Glutamatergic neuron (in vitro differentiated cells): ENCODE data around the gene WFIKKN1. TPM values are rescaled to one million over a fixed set of nuclear protein-coding genes. Genes with fewer than 3 reads are reported as not detected.
A peak's percentile ranks its signal among the peaks of the same experiment; 100 is the strongest.

Experiments
- DNase-seq: peaks from one replicate; pipeline ENCODE4 v3.0.0; 2022
- H3K27ac Mint-ChIP-seq: one replicate; pipeline ENCODE4 v1.8.0; 2020; ENCODE audit warnings: mild to moderate bottlenecking, mixed read lengths, inconsistent platforms; ENCODE audit not compliant: unreplicated experiment
- H3K27me3 Mint-ChIP-seq: one replicate; pipeline ENCODE4 v1.8.0; 2020; ENCODE audit warnings: mild to moderate bottlenecking, moderate library complexity, mixed read lengths, inconsistent platforms; ENCODE audit not compliant: unreplicated experiment
- H3K36me3 Mint-ChIP-seq: one replicate; pipeline ENCODE4 v1.8.0; 2020; ENCODE audit warnings: mild to moderate bottlenecking, mixed read lengths, inconsistent platforms; ENCODE audit not compliant: unreplicated experiment
- H3K4me1 Mint-ChIP-seq: one replicate; pipeline ENCODE4 v1.8.0; 2020; ENCODE audit warnings: mild to moderate bottlenecking, low read depth, mixed read lengths, inconsistent platforms; ENCODE audit not compliant: unreplicated experiment
- H3K4me3 Mint-ChIP-seq: one replicate; pipeline ENCODE4 v1.8.0; 2020; ENCODE audit warnings: mild to moderate bottlenecking, mixed read lengths, inconsistent platforms; ENCODE audit not compliant: unreplicated experiment
- H3K9me3 Mint-ChIP-seq: one replicate; pipeline ENCODE4 v1.8.0; 2020; ENCODE audit warnings: mild to moderate bottlenecking, moderate library complexity, mixed read lengths, inconsistent platforms; ENCODE audit not compliant: unreplicated experiment
- total RNA-seq: library from RNA; stranded (reverse); fragmentation: NEBNext Ultra II Directional; extraction: Animal tissue kit (Norgen Biotek cat#: 25700); gene quantifications from one replicate; pipeline ENCODE4 v1.2.1, GENCODE V29; 2021; ENCODE audit not compliant: unreplicated experiment
- TF ChIP-seq, protein P1 (sequence below): fragments of 200-600 bp; sonication (generic); IDR thresholded peaks from one replicate; pipeline ENCODE4 v1.5.0; 2021; ENCODE audit not compliant: partially characterized antibody, unreplicated experiment

Gene WFIKKN1
- total RNA-seq, 1 donor from 2014 or later = 61.9 TPM

DNA sequence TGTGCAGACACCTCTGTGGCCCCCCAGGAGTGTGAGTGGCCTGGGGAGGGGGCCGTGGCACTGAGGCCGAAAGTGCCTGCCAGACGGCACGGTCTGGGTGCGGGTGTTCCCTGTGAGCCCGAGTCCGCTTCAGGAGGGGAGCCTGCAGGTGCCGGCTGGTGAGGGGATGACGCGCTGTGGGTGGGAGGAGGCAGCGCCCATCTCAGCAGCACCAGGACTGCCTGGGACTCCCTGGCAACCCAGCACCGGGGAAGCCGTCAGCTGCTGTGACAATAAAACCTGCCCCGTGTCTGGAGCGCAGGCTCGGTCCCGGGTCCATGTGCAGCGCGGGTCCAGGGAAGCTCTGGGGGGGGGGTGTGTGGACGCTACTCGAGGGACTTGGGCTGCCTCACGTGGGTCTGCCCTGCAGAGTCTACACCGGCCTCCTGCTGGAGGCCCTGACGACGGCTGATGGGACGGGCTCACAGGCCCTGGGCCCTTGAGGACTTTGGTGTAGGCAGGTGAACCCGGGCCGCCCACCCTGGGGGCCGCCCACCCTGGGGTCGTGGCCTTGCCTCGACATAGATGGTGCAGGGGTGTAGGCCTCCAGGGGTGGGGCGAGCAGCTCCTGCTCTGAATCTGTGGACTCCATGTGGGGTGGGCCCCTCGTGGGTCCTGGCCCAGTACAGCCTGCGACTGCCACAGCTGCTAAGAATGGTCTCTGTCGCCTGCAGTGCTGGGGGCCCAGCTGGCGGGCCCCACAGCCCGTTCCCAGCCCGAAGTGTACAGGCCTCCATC, 46.8 kb upstream of the WFIKKN1 start:
- no peak for DNase-seq
- H3K4me3 Mint-ChIP-seq = no peak overlapping the region
- H3K27ac Mint-ChIP-seq = no peak overlapping the region
- no peaks in the 10 kb centered on the region for H3K4me1 Mint-ChIP-seq
- H3K36me3 Mint-ChIP-seq = no peaks in the 10 kb centered on the region
- H3K27me3 Mint-ChIP-seq = peaks cover 8% of the 10 kb centered on the region
- TF ChIP-seq, protein P1, sequence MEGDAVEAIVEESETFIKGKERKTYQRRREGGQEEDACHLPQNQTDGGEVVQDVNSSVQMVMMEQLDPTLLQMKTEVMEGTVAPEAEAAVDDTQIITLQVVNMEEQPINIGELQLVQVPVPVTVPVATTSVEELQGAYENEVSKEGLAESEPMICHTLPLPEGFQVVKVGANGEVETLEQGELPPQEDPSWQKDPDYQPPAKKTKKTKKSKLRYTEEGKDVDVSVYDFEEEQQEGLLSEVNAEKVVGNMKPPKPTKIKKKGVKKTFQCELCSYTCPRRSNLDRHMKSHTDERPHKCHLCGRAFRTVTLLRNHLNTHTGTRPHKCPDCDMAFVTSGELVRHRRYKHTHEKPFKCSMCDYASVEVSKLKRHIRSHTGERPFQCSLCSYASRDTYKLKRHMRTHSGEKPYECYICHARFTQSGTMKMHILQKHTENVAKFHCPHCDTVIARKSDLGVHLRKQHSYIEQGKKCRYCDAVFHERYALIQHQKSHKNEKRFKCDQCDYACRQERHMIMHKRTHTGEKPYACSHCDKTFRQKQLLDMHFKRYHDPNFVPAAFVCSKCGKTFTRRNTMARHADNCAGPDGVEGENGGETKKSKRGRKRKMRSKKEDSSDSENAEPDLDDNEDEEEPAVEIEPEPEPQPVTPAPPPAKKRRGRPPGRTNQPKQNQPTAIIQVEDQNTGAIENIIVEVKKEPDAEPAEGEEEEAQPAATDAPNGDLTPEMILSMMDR = no peak
- H3K9me3 Mint-ChIP-seq = peaks cover 9% of the 10 kb centered on the region

DNA sequence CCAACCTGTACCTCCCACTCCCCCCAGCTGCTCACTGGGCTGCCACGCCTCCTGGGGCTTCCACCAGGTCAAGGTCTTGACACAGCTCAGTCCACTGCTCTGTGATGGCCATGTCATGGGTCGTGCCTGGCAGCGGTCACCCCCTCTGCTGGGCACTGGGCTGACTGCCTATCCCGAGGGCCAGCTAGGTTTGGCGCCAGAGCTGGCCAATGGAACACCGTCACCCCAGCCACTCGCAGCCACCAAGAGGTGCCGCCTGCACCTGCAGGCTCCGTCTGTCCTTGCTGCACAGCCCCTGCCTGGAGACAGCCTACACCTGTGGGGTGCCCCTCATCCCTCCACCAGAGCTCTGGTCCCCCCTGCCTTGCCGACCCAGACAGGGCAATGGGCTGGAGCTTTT, 45.4 kb upstream of the WFIKKN1 start:
- Mint-ChIP-seq H3K27ac (no peak overlapping the region), H3K9me3 (peaks cover 12% of the 10 kb centered on the region), H3K4me3 (no peak overlapping the region), H3K27me3 (peaks cover 11% of the 10 kb centered on the region), H3K36me3 (no peaks in the 10 kb centered on the region), H3K4me1 (no peaks in the 10 kb centered on the region)
- DNase-seq = no peak
- TF ChIP-seq, protein P1 = no peak

DNA sequence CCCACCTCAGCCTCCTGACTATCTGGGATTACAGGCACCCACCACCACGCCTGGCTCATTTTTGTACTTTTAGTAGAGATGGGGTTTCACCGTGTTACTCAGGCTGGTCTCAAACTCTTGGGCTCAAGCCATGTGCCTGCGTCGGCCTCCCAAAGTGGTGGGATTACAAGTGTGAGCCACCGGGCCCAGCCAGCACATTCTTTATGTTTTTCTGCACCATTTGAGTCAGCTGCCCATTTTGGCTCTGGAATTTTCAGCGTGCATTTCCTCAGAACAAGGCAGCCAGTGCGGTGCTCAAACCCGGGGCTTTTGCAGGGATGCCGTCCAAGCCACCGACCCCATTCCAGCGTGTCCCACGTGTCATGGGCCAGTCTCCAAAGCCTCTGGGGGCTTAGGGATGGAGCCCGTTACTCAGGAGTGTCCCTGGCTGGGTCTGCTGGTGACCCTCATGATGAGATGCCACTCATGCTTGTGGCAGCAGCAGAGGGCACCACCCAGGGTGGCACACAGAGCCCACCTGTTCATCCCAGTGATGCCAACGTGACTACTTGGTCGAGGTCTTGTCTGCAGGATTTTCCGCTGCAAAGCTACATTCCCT, 44.6 kb upstream of the WFIKKN1 start:
- peak overlapping the region; percentile 42 for H3K4me3 Mint-ChIP-seq
- H3K27ac Mint-ChIP-seq = no peak overlapping the region

DNA sequence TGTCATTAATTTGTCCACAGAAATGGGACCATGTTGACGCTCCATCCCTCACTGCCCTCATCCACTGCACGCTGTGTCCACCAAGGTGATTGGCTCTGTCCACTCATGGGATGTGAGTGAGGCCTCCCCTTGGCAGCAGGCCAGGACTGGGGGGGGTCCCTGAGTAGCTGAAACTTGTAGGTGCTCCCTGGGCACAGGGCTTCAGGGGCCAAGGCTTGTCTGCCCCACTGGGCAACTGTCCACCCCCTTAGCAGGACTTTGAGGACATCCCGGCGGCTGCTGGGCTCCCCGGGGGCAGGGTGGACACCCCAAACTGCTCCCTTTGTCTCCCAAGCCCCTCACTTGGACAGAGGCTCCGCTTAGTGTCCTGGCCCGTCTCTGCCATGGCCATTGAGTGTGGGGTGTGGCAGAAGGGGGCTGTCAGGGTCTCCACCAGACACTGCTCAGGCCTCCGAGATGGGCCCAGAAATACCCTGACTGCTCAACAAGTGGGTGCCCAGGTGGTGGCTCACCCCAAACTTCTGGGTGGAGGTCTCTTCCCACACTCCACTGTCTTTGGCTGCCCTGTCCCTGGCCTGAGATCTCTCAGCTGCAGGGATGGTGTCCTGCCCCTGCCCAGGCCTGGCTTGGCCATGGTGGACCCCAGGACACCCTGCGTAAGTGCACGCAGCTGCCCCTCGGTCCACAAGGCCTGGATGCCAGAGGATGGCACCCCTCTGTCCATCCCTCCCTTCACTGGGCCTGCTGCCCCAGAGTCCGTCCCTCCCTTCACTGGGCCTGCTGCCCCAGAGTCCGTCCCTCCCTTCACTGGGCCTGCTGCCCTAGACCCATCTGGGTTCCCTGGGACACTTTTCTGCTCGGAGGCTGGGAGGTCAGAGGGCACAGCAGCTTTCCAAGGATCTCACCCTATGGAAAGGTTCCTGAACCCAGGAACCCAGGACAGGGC, 43.9 kb upstream of the WFIKKN1 start:
- Mint-ChIP-seq H3K9me3 (peaks cover 20% of the 10 kb centered on the region), H3K4me1 (peaks cover 12% of the 10 kb centered on the region), H3K27ac (peak overlapping the region; percentile 76), H3K36me3 (peaks cover 7% of the 10 kb centered on the region), H3K4me3 (peak overlapping the region; percentile 93), H3K27me3 (peaks cover 20% of the 10 kb centered on the region)
- TF ChIP-seq, protein P1 = no peak
- DNase-seq = no peak

More for the DNA sequence above, 44.6 kb upstream of the WFIKKN1 start:
- Mint-ChIP-seq H3K4me1 (peaks cover 6% of the 10 kb centered on the region), H3K9me3 (peaks cover 18% of the 10 kb centered on the region), H3K27me3 (peaks cover 17% of the 10 kb centered on the region), H3K36me3 (peaks cover 6% of the 10 kb centered on the region)
- TF ChIP-seq, protein P1 = no peak
- no peak for DNase-seq
